Osteoblast (primary cell): ENCODE results near the gene TMIGD2. TPM values are rescaled to one million over a fixed set of nuclear protein-coding genes. Genes with fewer than 3 reads are reported as not detected.
"Not testable (repeated sequence)": the region's sequence is repeated elsewhere in the genome, so short reads cannot be mapped to it uniquely, and the experiment has no call there.

Experiments
- DNase-seq: peaks from one replicate; pipeline ENCODE4 v3.0.0; 2011; ENCODE audit warnings: low spot score, mixed read lengths; ENCODE audit not compliant: insufficient read length; ENCODE audit errors: missing footprints
- H2AFZ ChIP-seq: 2 replicates; pipeline ENCODE4 v1.6.0; 2011; ENCODE audit warnings: mild to moderate bottlenecking, low read length
- H3K27ac ChIP-seq: 2 replicates; pipeline ENCODE4 v1.5.1; 2011; ENCODE audit warnings: mild to moderate bottlenecking, low read depth, low read length, moderate library complexity
- H3K27me3 ChIP-seq: 2 replicates; pipeline ENCODE4 v1.6.0; 2012; ENCODE audit warnings: mild to moderate bottlenecking, control low read depth, inconsistent platforms, low read length, moderate library complexity; ENCODE audit not compliant: insufficient read depth
- H3K36me3 ChIP-seq: 2 replicates; pipeline ENCODE4 v1.5.1; 2011; ENCODE audit warnings: mild to moderate bottlenecking, low read length, control low read depth, moderate library complexity; ENCODE audit not compliant: insufficient read depth
- H3K4me1 ChIP-seq: 2 replicates; pipeline ENCODE4 v1.5.1; 2011; ENCODE audit warnings: mild to moderate bottlenecking, low read length, control low read depth, moderate library complexity; ENCODE audit not compliant: insufficient read depth
- H3K4me2 ChIP-seq: 2 replicates; pipeline ENCODE4 v1.6.0; 2011; ENCODE audit warnings: mild to moderate bottlenecking, low read length; ENCODE audit not compliant: insufficient read depth
- H3K4me3 ChIP-seq: fragments of 200-600 bp; sonication (generic); 3 replicates; pipeline ENCODE4 v1.5.1; 2012; ENCODE audit warnings: mild to moderate bottlenecking, low read length, inconsistent platforms; ENCODE audit not compliant: insufficient read depth
- H3K79me2 ChIP-seq: 2 replicates; pipeline ENCODE4 v1.6.0; 2012; ENCODE audit warnings: mild to moderate bottlenecking, low read length, control low read depth, inconsistent platforms; ENCODE audit not compliant: insufficient read depth
- H3K9me3 ChIP-seq: 2 replicates; pipeline ENCODE4 v1.5.1; 2011; ENCODE audit warnings: low read depth, low read length, control low read depth
- H4K20me1 ChIP-seq: 2 replicates; pipeline ENCODE4 v1.6.0; 2012; ENCODE audit warnings: mild to moderate bottlenecking, low read length, control low read depth; ENCODE audit not compliant: insufficient read depth
- CTCF ChIP-seq: IDR thresholded peaks from 2 replicates; pipeline ENCODE4 v1.5.1; 2011; ENCODE audit warnings: mild to moderate bottlenecking, low read depth, low read length, moderate library complexity; ENCODE audit errors: extremely low read depth
- total RNA-seq: library from RNA; depleted of rRNA; stranded (reverse); fragments of >200 nt; gene quantifications from 2 replicates; pipeline ENCODE4 v1.2.3, GENCODE V29; 2012

The TMIGD2 gene
- total RNA-seq, 1 donor, result not detected

- TF ChIP-seq CTCF, result no peak
- Histone ChIP-seq H3K27me3 (no peaks in the 10 kb centered on the region), H3K4me2 (peak overlapping the region; percentile 96), H2AFZ (peak overlapping the region; percentile 96), H3K79me2 (no peaks in the 10 kb centered on the region), H3K27ac (no peak overlapping the region), H4K20me1 (no peaks in the 10 kb centered on the region), H3K4me1 (peaks cover 12% of the 10 kb centered on the region), H3K9me3 (no peaks in the 10 kb centered on the region), H3K4me3 (peak overlapping the region; percentile 72), H3K36me3 (no peaks in the 10 kb centered on the region)
- peak; percentile 52 for DNase-seq
These were observed 35.8 kb upstream of the TMIGD2 start for GRCh38 chr19:4337906-4338440.

- Histone ChIP-seq H3K27ac (no peak overlapping the region), H3K27me3 (no peaks in the 10 kb centered on the region), H3K36me3 (no peaks in the 10 kb centered on the region), H3K4me2 (no peak overlapping the region), H3K9me3 (no peaks in the 10 kb centered on the region), H3K79me2 (no peaks in the 10 kb centered on the region), H4K20me1 (no peaks in the 10 kb centered on the region), H3K4me1 (peaks cover 5% of the 10 kb centered on the region), H2AFZ (no peak overlapping the region), H3K4me3 (no peak overlapping the region)
- TF ChIP-seq CTCF, result no peak
- no peak for DNase-seq
These were observed 32.9 kb upstream of the TMIGD2 start for GRCh38 chr19:4334929-4335570.

DNA sequence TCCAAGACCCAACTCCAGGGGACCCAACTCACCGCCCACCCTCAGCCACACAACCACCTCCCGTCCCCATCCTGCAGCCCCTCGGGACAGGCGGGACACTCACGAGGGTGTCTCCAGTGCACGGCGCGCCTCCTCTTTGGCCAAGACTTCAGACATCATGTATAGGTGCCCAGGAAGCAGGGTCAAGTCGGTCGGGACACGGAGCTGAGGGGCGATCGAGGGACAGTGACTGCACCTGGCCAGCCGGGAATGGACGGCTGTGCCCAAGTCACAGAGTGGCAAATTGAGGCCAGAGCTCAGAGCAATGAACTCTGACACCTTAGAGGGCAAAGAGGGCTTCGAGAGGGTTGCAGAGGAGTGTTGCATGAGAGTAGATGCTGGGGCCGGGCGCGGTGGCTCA, 27.7 kb upstream of the TMIGD2 start:
- H3K4me1 ChIP-seq, result peaks cover 5% of the 10 kb centered on the region
- H3K79me2 ChIP-seq, result no peaks in the 10 kb centered on the region

GRCh38 chr19:4328991-4329681, 26.9 kb upstream of the TMIGD2 start:
- H3K9me3 ChIP-seq, result not testable (repeated sequence)
- Histone ChIP-seq H3K4me2 (peak overlapping the region; percentile 89), H3K27me3 (peaks cover 10% of the 10 kb centered on the region)

More for the DNA sequence above, 27.7 kb upstream of the TMIGD2 start:
- H4K20me1 ChIP-seq, result no peaks in the 10 kb centered on the region
- H3K4me2 ChIP-seq, result no peak overlapping the region
- DNase-seq, result peak; percentile 56
- peaks cover 10% of the 10 kb centered on the region for H3K27me3 ChIP-seq
- H3K4me3 ChIP-seq, result no peak overlapping the region
- no peaks in the 10 kb centered on the region for H3K36me3 ChIP-seq
- no peak overlapping the region for H2AFZ ChIP-seq
- no peak for TF ChIP-seq CTCF
- H3K9me3 ChIP-seq, result no peaks in the 10 kb centered on the region
- H3K27ac ChIP-seq, result no peak overlapping the region

More at GRCh38 chr19:4328991-4329681, 26.9 kb upstream of the TMIGD2 start:
- H3K79me2 ChIP-seq, H3K4me1 ChIP-seq, H4K20me1 ChIP-seq, H3K36me3 ChIP-seq, H3K27ac ChIP-seq: not testable (repeated sequence)
- DNase-seq, result peak; percentile 62
- peak overlapping the region; percentile 85 for H2AFZ ChIP-seq
- peak overlapping the region; percentile 69 for H3K4me3 ChIP-seq
